ENCODE results near the gene STOML1. TPM values are rescaled to one million over a fixed set of nuclear protein-coding genes. Genes with fewer than 3 reads are reported as not detected.

The STOML1 gene
- total and polyA plus RNA-seq, 10 of the 15 experiments (the other 5 are each of a cell fraction or from before 2014, with no cell fraction given) = 0.14 to 13.6 (median 8.3) TPM

GRCh38 chr15:73940061-73940981, 51.8 kb downstream of the STOML1 start:
- 31% methylated on average over 8 of the region's 8 CpGs for WGBS (ENCODE audit: insufficient coverage, insufficient replicate concordance, low lambda C conversion rate, missing lambda C conversion rate)
- no peak overlapping the region for H3K9ac ChIP-seq (ENCODE audit: control insufficient read depth, insufficient read depth, low read length)
- CTCF ChIA-PET = no interaction called here
- BruUV-seq (replicated peaks) = no TSS peak
- no peak overlapping the region for H2AFZ ChIP-seq (ENCODE audit: control insufficient read depth, low read depth, low read length)
- no peak overlapping the region for H3K27ac ChIP-seq (ENCODE audit: control insufficient read depth, insufficient read depth)
- RAD21 ChIA-PET (ENCODE audit: unreplicated experiment) = no interaction called here
- peaks cover 0 to 1% of the 10 kb centered on the region in 2 experiments; a peak in 3 of 4 replicates for H3K27me3 ChIP-seq (replicated peaks in 1 of 2; ENCODE audit: control insufficient read depth in 2 of 2, insufficient read depth in 2 of 2, low read length in 1 of 2)
- DNase-seq (ENCODE audit: low read depth, low spot score) (no peak), FAIRE-seq (no peak), ATAC-seq (no peak)
- no peaks in the 10 kb centered on the region for H3K9me3 ChIP-seq (replicated peaks; ENCODE audit: control insufficient read depth, insufficient read depth, low read length)
- no peak overlapping the region for H3K4me3 ChIP-seq
- H3K79me2 ChIP-seq (ENCODE audit: control insufficient read depth, insufficient read depth, low read length) = no peaks in the 10 kb centered on the region
- TF ChIP-seq, protein P1, sequence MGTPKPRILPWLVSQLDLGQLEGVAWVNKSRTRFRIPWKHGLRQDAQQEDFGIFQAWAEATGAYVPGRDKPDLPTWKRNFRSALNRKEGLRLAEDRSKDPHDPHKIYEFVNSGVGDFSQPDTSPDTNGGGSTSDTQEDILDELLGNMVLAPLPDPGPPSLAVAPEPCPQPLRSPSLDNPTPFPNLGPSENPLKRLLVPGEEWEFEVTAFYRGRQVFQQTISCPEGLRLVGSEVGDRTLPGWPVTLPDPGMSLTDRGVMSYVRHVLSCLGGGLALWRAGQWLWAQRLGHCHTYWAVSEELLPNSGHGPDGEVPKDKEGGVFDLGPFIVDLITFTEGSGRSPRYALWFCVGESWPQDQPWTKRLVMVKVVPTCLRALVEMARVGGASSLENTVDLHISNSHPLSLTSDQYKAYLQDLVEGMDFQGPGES (IDR thresholded peaks at IDR 0.05) = no peak
- TF ChIP-seq ZNF592 (IDR thresholded peaks at IDR 0.05) (no peak), CHD1 (IDR thresholded peaks at IDR 0.05; ENCODE audit: low read depth, low read length) (no peak), EZH2 (IDR thresholded peaks at IDR 0.05; ENCODE audit: borderline replicate concordance, control insufficient read depth, low read depth, low read length) (no peak), USF1 (IDR thresholded peaks at IDR 0.05; ENCODE audit: borderline replicate concordance, extremely low read length, insufficient read depth, low read depth, low read length) (no peak)
- no peaks in the 10 kb centered on the region for H4K20me1 ChIP-seq (ENCODE audit: control insufficient read depth, insufficient read depth)
- H3K4me1 ChIP-seq (ENCODE audit: control insufficient read depth, insufficient read depth, low read length) = no peaks in the 10 kb centered on the region
- SMC1A ChIA-PET (ENCODE audit: uncharacterized antibody, unreplicated experiment) = interaction anchor here (0.6 kb wide), 1 partner anchor 357 kb away, joined by 5 read pairs; no protein-coding TSS in a partner anchor
- H3K4me2 ChIP-seq (ENCODE audit: control insufficient read depth, insufficient read depth) = no peak overlapping the region
- H3K36me3 ChIP-seq (ENCODE audit: control insufficient read depth in 2 of 2, insufficient read depth in 2 of 2, low read length in 1 of 2) = no peaks in the 10 kb centered on the region
- POLR2A ChIA-PET = no interaction called here
- in situ Hi-C loops (cut with MboI) = no loop called here
- intact Hi-C loops (cut with micrococcal nuclease; ENCODE audit: unreplicated experiment) = no loop called here
